Endothelial cell of umbilical vein (primary cell): ENCODE measurements around the gene GALNT2. TPM values are rescaled to one million over a fixed set of nuclear protein-coding genes. Genes with fewer than 3 reads are reported as not detected.

Source experiments
- BruUV-seq: library from RNA; stranded (reverse); fragments of 400-500 nt; replicated peaks from 2 replicates; lab custom pipeline; 2021; lab: Mats Ljungman, UMichigan
- CTCF ChIA-PET: fragments of 300-600, 350-600 bp; sonication (Branson Sonifier 250); formaldehyde crosslinking; loops from one replicate; lab custom pipeline; 2021; ENCODE audit warnings: antibody characterized with exemption, inconsistent platforms; lab: Charles Lee
- POLR2A ChIA-PET: fragments of 300-600, 350-600 bp; sonication (Branson Sonifier 250); formaldehyde crosslinking; loops from one replicate; lab custom pipeline; 2021; ENCODE audit warnings: antibody characterized with exemption, inconsistent platforms; lab: Charles Lee
- DNase-seq: peaks from one replicate; pipeline ENCODE4 v3.0.0-alpha.2; 2011; ENCODE audit warnings: low read depth, low spot score
- FAIRE-seq: peaks from 2 replicates; lab custom pipeline; 2011; peaks lifted over from hg19 to GRCh38; lab: Jason Lieb, UNC
- H2AFZ ChIP-seq: 2 replicates; pipeline ENCODE4 v1.6.0; 2012; ENCODE audit warnings: low read depth, low read length, control low read depth, inconsistent platforms
- H3K27ac ChIP-seq: 2 replicates; pipeline ENCODE4 v1.5.1; 2011; ENCODE audit warnings: low read depth, mild to moderate bottlenecking, control low read depth, low read length, moderate library complexity; ENCODE audit not compliant: insufficient read depth
- H3K27me3 ChIP-seq, 2 experiments: 2 replicates each; pipeline versions ENCODE4 v1.6.0 to v1.6.1; 2011; ENCODE audit warnings: low read length in 2 of 2, mixed read lengths in 1 of 2; ENCODE audit not compliant: control insufficient read depth in 2 of 2, insufficient read depth in 2 of 2
- H3K36me3 ChIP-seq, 2 experiments: 2 replicates in 1 of 2; 3 replicates in 1 of 2; pipeline ENCODE4 v1.5.1; 2011; ENCODE audit warnings: low read length in 2 of 2, mild to moderate bottlenecking in 1 of 2, moderate library complexity in 1 of 2; ENCODE audit not compliant: control insufficient read depth in 2 of 2, insufficient read depth in 2 of 2; ENCODE audit errors: extremely low read depth in 1 of 2
- H3K4me1 ChIP-seq: 3 replicates; pipeline ENCODE4 v1.5.1; 2011; ENCODE audit warnings: mild to moderate bottlenecking, low read length; ENCODE audit not compliant: control insufficient read depth, insufficient read depth; ENCODE audit errors: extremely low read depth
- H3K4me2 ChIP-seq: 2 replicates; pipeline ENCODE4 v1.6.1; 2011; ENCODE audit warnings: low read length, control low read depth, mixed read lengths; ENCODE audit not compliant: insufficient read depth
- H3K4me3 ChIP-seq, 3 experiments: fragments of 200-600 bp in 1 of 3; sonication (generic), shearing (Covaris generic) in 1 of 3; replicated peaks in 1 of 3; 2 replicates each; pipeline ENCODE4 v1.5.1; 2011 to 2016; ENCODE audit warnings: control low read depth in 3 of 3, low read length in 3 of 3, mild to moderate bottlenecking in 2 of 3, inconsistent platforms in 1 of 3, low read depth in 1 of 3, moderate library complexity in 1 of 3; ENCODE audit not compliant: insufficient read depth in 1 of 3
- H3K79me2 ChIP-seq: 2 replicates; pipeline ENCODE4 v1.6.0; 2012; ENCODE audit warnings: low read length, inconsistent platforms; ENCODE audit not compliant: control insufficient read depth, insufficient read depth
- H3K9ac ChIP-seq: replicated peaks from 2 replicates; pipeline ENCODE3; 2011; ENCODE audit warnings: low read length, control low read depth; ENCODE audit not compliant: insufficient read depth; ENCODE audit errors: extremely low read depth
- H3K9me1 ChIP-seq: replicated peaks from 3 replicates; pipeline ENCODE4 v1.6.0; 2011; ENCODE audit warnings: mild to moderate bottlenecking, low read length; ENCODE audit not compliant: control insufficient read depth, insufficient read depth; ENCODE audit errors: extremely low read depth
- H3K9me3 ChIP-seq: replicated peaks from 2 replicates; pipeline ENCODE4 v1.5.1; 2012; ENCODE audit warnings: low read length, inconsistent platforms; ENCODE audit not compliant: control insufficient read depth, insufficient read depth
- H4K20me1 ChIP-seq: replicated peaks from 2 replicates; pipeline ENCODE3; 2011; ENCODE audit warnings: mild to moderate bottlenecking, low read length; ENCODE audit not compliant: control insufficient read depth, insufficient read depth; ENCODE audit errors: extremely low read depth
- CTCF ChIP-seq, 2 donors: IDR thresholded peaks; 1 replicate in 1 of 2; 2 replicates in 1 of 2; pipeline ENCODE4 v1.5.1; 2011; ENCODE audit warnings: low read length in 2 of 2, mild to moderate bottlenecking in 2 of 2, moderate library complexity in 2 of 2, control low read depth in 1 of 2, inconsistent platforms in 1 of 2, low read depth in 1 of 2; ENCODE audit not compliant: insufficient read depth in 1 of 2; ENCODE audit errors: extremely low read depth in 1 of 2
- EZH2 ChIP-seq: IDR thresholded peaks from 2 replicates; pipeline ENCODE4 v1.6.1; 2012; ENCODE audit warnings: borderline replicate concordance, low read depth, mild to moderate bottlenecking, moderate library complexity, low read length, inconsistent platforms; ENCODE audit not compliant: severe bottlenecking
- FOS ChIP-seq: IDR thresholded peaks from 2 replicates; pipeline ENCODE4 v1.6.1; 2011; ENCODE audit warnings: mild to moderate bottlenecking, low read length, moderate library complexity, borderline replicate concordance; ENCODE audit not compliant: insufficient read depth
- GATA2 ChIP-seq: IDR thresholded peaks from 2 replicates; pipeline ENCODE4 v1.7.0; 2011; ENCODE audit warnings: low read depth, mild to moderate bottlenecking, moderate library complexity, mixed read lengths, low read length; ENCODE audit not compliant: insufficient read length, insufficient read depth
- JUN ChIP-seq: IDR thresholded peaks from 2 replicates; pipeline ENCODE4 v1.6.1; 2011; ENCODE audit warnings: borderline replicate concordance, low read depth; ENCODE audit not compliant: insufficient read length, insufficient read depth
- MAX ChIP-seq: IDR thresholded peaks from 2 replicates; pipeline ENCODE4 v1.6.1; 2011; ENCODE audit not compliant: insufficient read depth, insufficient read length
- MYC ChIP-seq: IDR thresholded peaks from one replicate; pipeline ENCODE4 v1.6.1; 2011; ENCODE audit warnings: mild to moderate bottlenecking, low read depth, low read length
- POLR2A ChIP-seq: IDR thresholded peaks from 2 replicates; pipeline ENCODE4 v1.6.1; 2012; ENCODE audit warnings: low read depth, mild to moderate bottlenecking, control low read depth, low read length
- POLR2AphosphoS5 ChIP-seq: IDR thresholded peaks from 2 replicates; pipeline ENCODE4 v1.6.1; 2012; ENCODE audit warnings: low read depth, mild to moderate bottlenecking, control low read depth, low read length, moderate library complexity; ENCODE audit not compliant: insufficient read depth
- dilution Hi-C: fragments of 300-500 bp; cut with MboI; formaldehyde crosslinking; loops from one replicate; pipeline ENCODE4 v1.15.0; 2019; ENCODE audit warnings: low sequenced_read_pairs; ENCODE audit not compliant: extremely low pct_ligation_motif_present
- intact Hi-C: fragments of 100-400 bp; cut with micrococcal nuclease; formaldehyde crosslinking; loops from one replicate; pipeline ENCODE4 v1.10.0; 2022
- polyA plus RNA-seq, 4 experiments: library from polyadenylated mRNA; depleted of rRNA in 3 of 4; stranded (reverse) in 3 of 4; unstranded in 1 of 4; fragments of >200 nt; gene quantifications; 2 replicates each; pipeline versions ENCODE4 v1.2.1 to v1.2.3, GENCODE V29; 2011 to 2012; ENCODE audit warnings: missing spikeins in 1 of 4
- total RNA-seq: library from RNA; stranded (reverse); gene quantifications from 2 replicates; pipeline ENCODE4 v1.2.3, GENCODE V29; 2021

Gene GALNT2
- total and polyA plus RNA-seq, 2 donors (not counting 3 experiments of a cell fraction or from before 2014, with no cell fraction given) = 56.3 to 77.5 TPM

- Histone ChIP-seq H3K9ac (no peak overlapping the region), H3K4me1 (no peaks in the 10 kb centered on the region), H3K9me1 (no peaks in the 10 kb centered on the region), H3K4me2 (no peak overlapping the region), H2AFZ (no peak overlapping the region), H3K27ac (no peak overlapping the region), H3K79me2 (no peaks in the 10 kb centered on the region), H4K20me1 (no peaks in the 10 kb centered on the region), H3K36me3 (no peaks in the 10 kb centered on the region), H3K4me3 (no peak overlapping the region), H3K27me3 (no peaks in the 10 kb centered on the region), H3K9me3 (no peaks in the 10 kb centered on the region)
- intact Hi-C loops (no loop called here), dilution Hi-C loops (no loop called here)
- no TSS peak for BruUV-seq
- POLR2A ChIA-PET = no interaction called here
- CTCF ChIA-PET = interaction anchor here (1.2 to 2.3 kb wide), 3 partner anchors 10 to 576 kb away, joined by 3 to 7 read pairs (median 3); no protein-coding TSS in a partner anchor
- FAIRE-seq (no peak), DNase-seq (no peak)
- TF ChIP-seq POLR2AphosphoS5 (no peak), CTCF (IDR thresholded peaks at IDR 0.05; ENCODE audit: extremely low read depth in 1 of 2, insufficient read depth in 1 of 2, low read depth in 1 of 2, low read length in 2 of 2) (no peak), GATA2 (no peak)
These were observed 170.0 kb downstream of the GALNT2 start for GRCh38 chr1:230237009-230237370.

GRCh38 chr1:230237805-230238204 is 170.8 kb downstream of the GALNT2 start:
- H3K4me2 ChIP-seq = no peak overlapping the region
- dilution Hi-C loops (no loop called here), intact Hi-C loops (no loop called here)
- no peaks in the 10 kb centered on the region for H3K36me3 ChIP-seq
- H3K9me3 ChIP-seq = no peaks in the 10 kb centered on the region
- H3K4me3 ChIP-seq = no peak overlapping the region
- no peaks in the 10 kb centered on the region for H3K79me2 ChIP-seq
- ChIA-PET POLR2A (no interaction called here), CTCF (interaction anchor here (1.5 to 2.3 kb wide), 2 partner anchors 11 to 577 kb away, joined by 3 to 7 read pairs; no protein-coding TSS in a partner anchor)
- H3K27me3 ChIP-seq = no peaks in the 10 kb centered on the region
- H2AFZ ChIP-seq = no peak overlapping the region
- no peak overlapping the region for H3K27ac ChIP-seq
- H3K9me1 ChIP-seq = no peaks in the 10 kb centered on the region
- no peaks in the 10 kb centered on the region for H3K4me1 ChIP-seq
- no peak overlapping the region for H3K9ac ChIP-seq
- TF ChIP-seq FOS = no peak
- no peak for TF ChIP-seq JUN
- TF ChIP-seq POLR2AphosphoS5 = no peak
- no peak for TF ChIP-seq POLR2A
- TF ChIP-seq EZH2 = no peak
- no peak for TF ChIP-seq GATA2
- TF ChIP-seq MAX = no peak
- no peak for TF ChIP-seq CTCF (IDR thresholded peaks at IDR 0.05; ENCODE audit: extremely low read depth in 1 of 2, insufficient read depth in 1 of 2, low read depth in 1 of 2, low read length in 2 of 2)
- no peak for TF ChIP-seq MYC
- DNase-seq = no peak
- H4K20me1 ChIP-seq = no peaks in the 10 kb centered on the region
- BruUV-seq = no TSS peak
- FAIRE-seq = no peak
